Activated naive CD8-positive, alpha-beta T cell treated with anti-CD3 and anti-CD28 coated beads, Interleukin-2, amount 10 ng/mL, durations not matched to agents 7 days and 5 days (primary cell): ENCODE data around the gene LARGE2. TPM values are rescaled to one million over a fixed set of nuclear protein-coding genes. Genes with fewer than 3 reads are reported as not detected.
"Not testable (repeated sequence)": the region's sequence is repeated elsewhere in the genome, so short reads cannot be mapped to it uniquely, and the experiment has no call there.

Experiments used
- ATAC-seq: fragments of 150-1000 bp; cut with Tn5 transposase; one replicate; pipeline ENCODE4 v1.10.0; 2021; ENCODE audit warnings: low read depth, moderate library complexity
- POLR2A ChIA-PET: fragments of 350-600 bp; sonication (Branson Sonifier 250); formaldehyde crosslinking; loops from one replicate; lab custom pipeline; 2021; ENCODE audit warnings: antibody characterized with exemption; lab: Charles Lee
- DNase-seq: peaks from one replicate; pipeline ENCODE4 v3.0.0; 2021
- H3K27ac Mint-ChIP-seq: one replicate; pipeline ENCODE4 v1.8.0; 2022; ENCODE audit warnings: mild to moderate bottlenecking, mixed read lengths
- H3K27me3 Mint-ChIP-seq: one replicate; pipeline ENCODE4 v1.8.0; 2022; ENCODE audit warnings: mild to moderate bottlenecking, moderate library complexity, mixed read lengths
- H3K36me3 Mint-ChIP-seq: one replicate; pipeline ENCODE4 v1.8.0; 2021; ENCODE audit warnings: mild to moderate bottlenecking, mixed read lengths
- H3K4me1 Mint-ChIP-seq: one replicate; pipeline ENCODE4 v1.8.0; 2021; ENCODE audit warnings: mixed read lengths
- H3K4me3 Mint-ChIP-seq: one replicate; pipeline ENCODE4 v1.8.0; 2022; ENCODE audit warnings: mild to moderate bottlenecking, moderate library complexity, mixed read lengths
- H3K9me3 Mint-ChIP-seq: one replicate; pipeline ENCODE4 v1.8.0; 2021; ENCODE audit warnings: mixed read lengths
- total RNA-seq, 2 experiments: library from RNA; stranded (reverse); gene quantifications; one replicate each; pipeline ENCODE4 v1.2.3, GENCODE V29; 2021

The LARGE2 gene
- total RNA-seq, 2 experiments from 2014 or later = 2.5 to 2.7 TPM

- Mint-ChIP-seq H3K4me1 (no peaks in the 10 kb centered on the region), H3K9me3 (no peaks in the 10 kb centered on the region), H3K27me3 (peaks cover 32% of the 10 kb centered on the region), H3K27ac (no peak overlapping the region), H3K4me3 (peak overlapping the region; percentile 29), H3K36me3 (no peaks in the 10 kb centered on the region)
- DNase-seq = no peak
- no peak for ATAC-seq
- POLR2A ChIA-PET = interaction anchor here (0.9 to 1.5 kb wide), 2 partner anchors 16 to 17 kb away, joined by 3 to 7 read pairs; partner anchors contain the start of gene PEX16
Observed at GRCh38 chr11:45900916-45901617, 21.4 kb upstream of the LARGE2 start.

GRCh38 chr11:45901626-45902025 is 20.8 kb upstream of the LARGE2 start:
- ATAC-seq (no peak), DNase-seq (no peak)
- Mint-ChIP-seq H3K4me1 (peaks cover 2% of the 10 kb centered on the region), H3K9me3 (no peaks in the 10 kb centered on the region), H3K36me3 (no peaks in the 10 kb centered on the region), H3K27ac (no peak overlapping the region), H3K27me3 (peaks cover 32% of the 10 kb centered on the region), H3K4me3 (no peak overlapping the region)
- POLR2A ChIA-PET = interaction anchor here (0.9 to 1.5 kb wide), 2 partner anchors 15 to 17 kb away, joined by 3 to 7 read pairs; partner anchors contain the start of gene PEX16

GRCh38 chr11:45902452-45903380 is 19.7 kb upstream of the LARGE2 start:
- peaks cover 2% of the 10 kb centered on the region for H3K4me1 Mint-ChIP-seq

GRCh38 chr11:45904309-45904915 is 18.0 kb upstream of the LARGE2 start:
- Mint-ChIP-seq H3K27ac (no peak overlapping the region), H3K4me1 (peaks cover 2% of the 10 kb centered on the region), H3K9me3 (no peaks in the 10 kb centered on the region), H3K4me3 (no peak overlapping the region), H3K36me3 (no peaks in the 10 kb centered on the region), H3K27me3 (peaks cover 13% of the 10 kb centered on the region)
- POLR2A ChIA-PET = interaction anchor here (3.5 kb wide), 1 partner anchor 13 kb away, joined by 18 read pairs; the partner anchor contains the start of gene PEX16
- DNase-seq (no peak), ATAC-seq (no peak)

More at GRCh38 chr11:45902452-45903380, 19.7 kb upstream of the LARGE2 start:
- Mint-ChIP-seq H3K9me3 (no peaks in the 10 kb centered on the region), H3K4me3 (no peak overlapping the region), H3K36me3 (no peaks in the 10 kb centered on the region), H3K27ac (no peak overlapping the region), H3K27me3 (peaks cover 26% of the 10 kb centered on the region)
- DNase-seq = no peak
- ATAC-seq = no peak
- POLR2A ChIA-PET = no interaction called here

GRCh38 chr11:45905095-45905494 is 17.4 kb upstream of the LARGE2 start:
- ATAC-seq (no peak), DNase-seq (no peak)
- Mint-ChIP-seq H3K27me3 (peaks cover 12% of the 10 kb centered on the region), H3K36me3 (no peaks in the 10 kb centered on the region), H3K4me1 (peaks cover 2% of the 10 kb centered on the region), H3K9me3 (no peaks in the 10 kb centered on the region), H3K4me3 (no peak overlapping the region), H3K27ac (no peak overlapping the region)
- POLR2A ChIA-PET = interaction anchor here (3.5 kb wide), 1 partner anchor 12 kb away, joined by 18 read pairs; the partner anchor contains the start of gene PEX16

GRCh38 chr11:45905576-45905975 is 16.9 kb upstream of the LARGE2 start:
- H3K27me3 Mint-ChIP-seq, H3K27ac Mint-ChIP-seq, H3K4me1 Mint-ChIP-seq, H3K9me3 Mint-ChIP-seq, H3K4me3 Mint-ChIP-seq, H3K36me3 Mint-ChIP-seq, DNase-seq, ATAC-seq: not testable (repeated sequence)
- POLR2A ChIA-PET = interaction anchor here (3.5 kb wide), 1 partner anchor 12 kb away, joined by 18 read pairs; the partner anchor contains the start of gene PEX16

- ATAC-seq (peak; percentile 21), DNase-seq (no peak)
- Mint-ChIP-seq H3K27ac (no peak overlapping the region), H3K27me3 (peaks cover 5% of the 10 kb centered on the region), H3K4me3 (no peak overlapping the region), H3K9me3 (no peaks in the 10 kb centered on the region), H3K4me1 (peaks cover 2% of the 10 kb centered on the region), H3K36me3 (no peaks in the 10 kb centered on the region)
- POLR2A ChIA-PET = interaction anchor here (3.5 kb wide), 1 partner anchor 11 kb away, joined by 18 read pairs; the partner anchor contains the start of gene PEX16
Observed at GRCh38 chr11:45906096-45906682, 16.3 kb upstream of the LARGE2 start.

- POLR2A ChIA-PET = interaction anchor here (3.5 kb wide), 1 partner anchor 11 kb away, joined by 18 read pairs; the partner anchor contains the start of gene PEX16
- ATAC-seq (no peak), DNase-seq (no peak)
- H3K4me3 Mint-ChIP-seq = no peak within 1 kb of the TSS
- H3K27me3 Mint-ChIP-seq = no peaks in the 10 kb centered on the region
- H3K27ac Mint-ChIP-seq = no peak within 1 kb of the TSS
- no peaks in the 10 kb centered on the region for H3K9me3 Mint-ChIP-seq
- H3K4me1 Mint-ChIP-seq = peaks cover 2% of the 10 kb centered on the region
- H3K36me3 Mint-ChIP-seq = no peaks in the 10 kb centered on the region
Observed at GRCh38 chr11:45906965-45907611, 15.4 kb upstream of the LARGE2 start, which contains the start of gene FREY1. Gene FREY1, minus strand, starts transcription at chr11:45907271. Its CDS starts 26 bp downstream, at chr11:45907245.

GRCh38 chr11:45907911-45908370 is 14.5 kb upstream of the LARGE2 start:
- H3K4me3 Mint-ChIP-seq = no peak overlapping the region
- POLR2A ChIA-PET = interaction anchor here (3.5 kb wide), 1 partner anchor 10 kb away, joined by 18 read pairs; the partner anchor contains the start of gene PEX16
- ATAC-seq (no peak), DNase-seq (no peak)
- no peaks in the 10 kb centered on the region for H3K9me3 Mint-ChIP-seq
- H3K4me1 Mint-ChIP-seq = peaks cover 2% of the 10 kb centered on the region
- H3K27ac Mint-ChIP-seq = no peak overlapping the region
- H3K36me3 Mint-ChIP-seq = no peaks in the 10 kb centered on the region
- H3K27me3 Mint-ChIP-seq = no peaks in the 10 kb centered on the region

- ATAC-seq (no peak), DNase-seq (no peak)
- Mint-ChIP-seq H3K9me3 (no peaks in the 10 kb centered on the region), H3K36me3 (no peaks in the 10 kb centered on the region), H3K27me3 (no peaks in the 10 kb centered on the region), H3K4me3 (no peak overlapping the region), H3K4me1 (peaks cover 5% of the 10 kb centered on the region), H3K27ac (no peak overlapping the region)
- POLR2A ChIA-PET = interaction anchor here (1.3 kb wide), 1 partner anchor 8 kb away, joined by 4 read pairs; the partner anchor contains the start of gene PEX16
Observed at GRCh38 chr11:45909594-45910475, 12.6 kb upstream of the LARGE2 start.

- no peaks in the 10 kb centered on the region for H3K9me3 Mint-ChIP-seq
- no peaks in the 10 kb centered on the region for H3K27me3 Mint-ChIP-seq
- POLR2A ChIA-PET = no interaction called here
- peaks cover 1% of the 10 kb centered on the region for H3K36me3 Mint-ChIP-seq
- H3K4me3 Mint-ChIP-seq = no peak overlapping the region
- no peak overlapping the region for H3K27ac Mint-ChIP-seq
- H3K4me1 Mint-ChIP-seq = peaks cover 6% of the 10 kb centered on the region
- DNase-seq (no peak), ATAC-seq (no peak)
Observed at GRCh38 chr11:45910623-45911022, 11.8 kb upstream of the LARGE2 start.
